Stomach (tissue), 19 donors: ENCODE measurements around the gene SMNDC1. TPM values are rescaled to one million over a fixed set of nuclear protein-coding genes. Genes with fewer than 3 reads are reported as not detected.

Experiments used
- DNase-seq, 2 donors: peaks; one replicate each; pipeline versions ENCODE4 v3.0.0 to v3.0.0-alpha.2; 2013 to 2019
- H3K27ac ChIP-seq, 5 donors: fragments of 200-600 bp in 4 of 5; sonication (generic) in 4 of 5; one replicate each; pipeline ENCODE4 v1.5.1; 2013 to 2019; ENCODE audit warnings: mild to moderate bottlenecking in 1 of 5, moderate library complexity in 1 of 5
- H3K27me3 ChIP-seq, 3 donors: fragments of 200-600 bp; sonication (generic); one replicate each; pipeline ENCODE4 v1.5.1; 2017 to 2019; ENCODE audit warnings: mixed run types in 1 of 3
- H3K36me3 ChIP-seq, 4 donors: fragments of 200-600 bp; sonication (generic); 1 replicate in 3 of 4; 2 replicates in 1 of 4; pipeline ENCODE4 v1.5.1; 2016 to 2019
- H3K4me1 ChIP-seq, 4 donors: fragments of 200-600 bp; sonication (generic); one replicate each; pipeline ENCODE4 v1.5.1; 2016 to 2019
- H3K4me3 ChIP-seq, 4 donors: fragments of 200-600 bp; sonication (generic) in 3 of 4; one replicate each; pipeline ENCODE4 v1.5.1; 2016 to 2019; ENCODE audit warnings: mild to moderate bottlenecking in 1 of 4
- H3K9me3 ChIP-seq, 4 donors: fragments of 200-600 bp; sonication (generic); one replicate each; pipeline ENCODE4 v1.5.1; 2016 to 2019
- EP300 ChIP-seq: sonication (generic); formaldehyde crosslinking; IDR thresholded peaks from one replicate; pipeline ENCODE4 v1.6.1; 2017; ENCODE audit warnings: antibody characterized with exemption
- POLR2A ChIP-seq, 4 donors: fragments of 450-650 bp; IDR thresholded peaks; one replicate each; pipeline ENCODE4 v1.6.1; 2016; ENCODE audit warnings: antibody characterized with exemption in 4 of 4, control low read depth in 2 of 4, mild to moderate bottlenecking in 1 of 4, moderate library complexity in 1 of 4
- POLR2AphosphoS5 ChIP-seq, 3 donors: sonication (generic); formaldehyde crosslinking; IDR thresholded peaks; one replicate each; pipeline ENCODE4 v1.6.1; 2016; ENCODE audit warnings: antibody characterized with exemption in 3 of 3
- WGBS, 5 donors: extraction: QIAGEN DNeasy Blood & Tissue Kit in 3 of 5; methylation state at CpG; one replicate each; pipeline versions ENCODE4 v1.1.5 to v1.1.7; 2013 to 2018; 5-methylcytosine and 5-hydroxymethylcytosine counted together
- intact Hi-C: fragments of 100-400 bp; cut with DNase I; formaldehyde crosslinking; loops from one replicate; pipeline ENCODE4 v1.15.1; 2023; ENCODE audit warnings: low total_unique reads
- long read RNA-seq, 10 donors: transcript quantifications; one replicate each; lab custom pipeline, GENCODE V29; 2026
- polyA plus RNA-seq, 3 donors: library from polyadenylated mRNA; stranded (reverse); fragments of 200-250 nt; gene quantifications; one replicate each; pipeline ENCODE4 v1.2.3, GENCODE V29; 2013
- total RNA-seq, 5 donors: library from RNA; depleted of rRNA; stranded (reverse); fragments of >200 nt; gene quantifications; one replicate each; pipeline versions ENCODE4 v1.1.0 to v1.2.3, GENCODE V29; 2014 to 2016
- TF ChIP-seq, protein P1 (sequence below), 7 experiments: fragments of 450-650 bp in 4 of 7; fragments of 200-600 bp in 3 of 7; sonication (generic) in 3 of 7; IDR thresholded peaks; one replicate each; pipeline ENCODE4 v1.5.1; 2016 to 2019; ENCODE audit warnings: antibody characterized with exemption in 7 of 7, control low read depth in 2 of 7, mild to moderate bottlenecking in 1 of 7
- donor health status: healthy with polysubstance abuse.
- donor health status: Bipolar disorder and iron deficiency.
- donor health status: healthy.

Gene SMNDC1
- total RNA-seq (10 to 100 TPM in 3 of 5 donors, 1 to 10 TPM in 2; 7.8 to 31.6 (median 29.0) TPM), polyA plus RNA-seq (10 to 100 TPM in 1 of 3 donors, 1 to 10 TPM in 2; 7.7 to 21.7 (median 8.7) TPM)
- long read RNA-seq, donor 1, full-length matches to known transcripts, result 3 of 3 reads
- long read RNA-seq, donor 1, partial matches to known transcripts, result 0 of 3 reads
- long read RNA-seq, donor 1, other reads (novel, unspliced or antisense), result 0 of 3 reads
- long read RNA-seq, donor 2, full-length matches to known transcripts, result 1 of 1 reads
- long read RNA-seq, donor 2, partial matches to known transcripts, result 0 of 1 reads
- long read RNA-seq, donor 2, other reads (novel, unspliced or antisense), result 0 of 1 reads
- long read RNA-seq, donor 3, full-length matches to known transcripts, result 2 of 2 reads
- long read RNA-seq, donor 3, partial matches to known transcripts, result 0 of 2 reads
- long read RNA-seq, donor 3, other reads (novel, unspliced or antisense), result 0 of 2 reads
- long read RNA-seq, donor 4, result 0 reads
- long read RNA-seq, donor 5, full-length matches to known transcripts, result 7 of 7 reads
- long read RNA-seq, donor 5, partial matches to known transcripts, result 0 of 7 reads
- long read RNA-seq, donor 5, other reads (novel, unspliced or antisense), result 0 of 7 reads
- long read RNA-seq, donor 6, full-length matches to known transcripts, result 10 of 10 reads
- long read RNA-seq, donor 6, partial matches to known transcripts, result 0 of 10 reads
- long read RNA-seq, donor 6, other reads (novel, unspliced or antisense), result 0 of 10 reads
- long read RNA-seq, donor 7, full-length matches to known transcripts, result 4 of 4 reads
- long read RNA-seq, donor 7, partial matches to known transcripts, result 0 of 4 reads
- long read RNA-seq, donor 7, other reads (novel, unspliced or antisense), result 0 of 4 reads
- long read RNA-seq, donor 8, full-length matches to known transcripts, result 4 of 4 reads
- long read RNA-seq, donor 8, partial matches to known transcripts, result 0 of 4 reads
- long read RNA-seq, donor 8, other reads (novel, unspliced or antisense), result 0 of 4 reads
- long read RNA-seq, donor 9, full-length matches to known transcripts, result 7 of 7 reads
- long read RNA-seq, donor 9, partial matches to known transcripts, result 0 of 7 reads
- long read RNA-seq, donor 9, other reads (novel, unspliced or antisense), result 0 of 7 reads
- long read RNA-seq, donor 10, full-length matches to known transcripts, result 7 of 7 reads
- long read RNA-seq, donor 10, partial matches to known transcripts, result 0 of 7 reads
- long read RNA-seq, donor 10, other reads (novel, unspliced or antisense), result 0 of 7 reads

DNA sequence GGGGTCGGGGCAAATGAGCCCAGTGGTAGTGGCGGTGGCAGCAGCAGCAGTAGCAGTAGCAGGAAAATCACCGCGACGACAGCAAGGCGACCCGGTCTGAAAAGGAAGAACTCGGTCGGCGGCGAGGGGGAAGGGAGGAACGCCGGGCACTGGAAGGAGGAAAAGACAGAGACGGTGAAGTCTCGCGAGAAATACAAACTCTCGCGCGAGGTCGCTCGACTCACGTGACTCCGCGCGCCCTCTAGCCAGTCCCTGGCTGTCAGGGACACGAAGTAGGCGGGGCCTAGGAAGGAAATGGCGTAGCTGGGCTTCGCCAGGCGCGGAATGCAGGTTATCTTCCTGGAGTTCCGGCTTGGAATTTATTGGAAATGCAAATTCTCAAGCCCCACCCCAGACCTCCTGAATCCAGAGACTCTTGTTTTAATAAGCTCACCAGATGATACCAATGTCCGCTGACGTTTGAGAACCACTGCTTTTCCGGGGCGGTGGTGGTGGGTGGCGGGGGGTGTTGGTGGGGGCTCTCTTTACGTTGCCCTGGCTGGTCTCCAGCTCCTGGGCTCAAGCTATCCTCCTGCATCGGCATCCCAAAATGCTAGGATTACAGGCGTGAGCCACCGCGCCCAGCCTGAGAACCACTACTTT lies at the start of gene SMNDC1:
SMNDC1 (minus strand) TSS at position 141 of the 642 bp plus-strand sequence. CDS start 1,333 bp downstream, outside the sequence.
- 0 to 1% (median 0%) methylated on average over 35 to 42 of the region's 42 CpGs for WGBS, 5 donors

DNA sequence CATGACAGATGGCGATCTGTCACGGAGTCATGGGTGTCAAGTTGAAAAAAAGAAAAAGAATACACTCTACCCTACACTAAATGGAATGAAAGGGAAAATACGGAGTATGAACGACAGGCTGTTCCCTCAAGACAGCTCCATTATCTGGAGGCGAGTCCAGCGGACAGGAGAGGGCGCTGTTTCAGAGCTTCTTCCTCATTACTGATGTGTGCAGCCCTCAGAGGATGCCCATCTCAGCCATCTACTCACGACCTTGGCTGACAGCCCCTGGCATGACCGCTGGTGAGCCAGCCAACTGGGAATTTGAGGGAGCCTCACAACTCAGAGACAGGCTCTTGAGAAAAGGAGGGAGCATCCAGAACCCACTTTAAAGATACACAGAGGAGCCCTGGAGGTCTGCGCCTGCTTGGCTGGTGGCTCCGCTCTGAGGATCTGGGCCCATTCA lies 49.6 kb upstream of the SMNDC1 start:
- peak; percentile 86 to 89 for DNase-seq
- peak overlapping the region in 2 of 5 donors; percentile 6 to 22 for H3K27ac ChIP-seq
- H3K4me3 ChIP-seq, result no peak overlapping the region
- WGBS, 5 donors, result 25 to 32% (median 31%) methylated on average over 11 of the region's 11 CpGs
- TF ChIP-seq POLR2A (IDR thresholded peaks at IDR 0.05), result no peak
- TF ChIP-seq, protein P1, sequence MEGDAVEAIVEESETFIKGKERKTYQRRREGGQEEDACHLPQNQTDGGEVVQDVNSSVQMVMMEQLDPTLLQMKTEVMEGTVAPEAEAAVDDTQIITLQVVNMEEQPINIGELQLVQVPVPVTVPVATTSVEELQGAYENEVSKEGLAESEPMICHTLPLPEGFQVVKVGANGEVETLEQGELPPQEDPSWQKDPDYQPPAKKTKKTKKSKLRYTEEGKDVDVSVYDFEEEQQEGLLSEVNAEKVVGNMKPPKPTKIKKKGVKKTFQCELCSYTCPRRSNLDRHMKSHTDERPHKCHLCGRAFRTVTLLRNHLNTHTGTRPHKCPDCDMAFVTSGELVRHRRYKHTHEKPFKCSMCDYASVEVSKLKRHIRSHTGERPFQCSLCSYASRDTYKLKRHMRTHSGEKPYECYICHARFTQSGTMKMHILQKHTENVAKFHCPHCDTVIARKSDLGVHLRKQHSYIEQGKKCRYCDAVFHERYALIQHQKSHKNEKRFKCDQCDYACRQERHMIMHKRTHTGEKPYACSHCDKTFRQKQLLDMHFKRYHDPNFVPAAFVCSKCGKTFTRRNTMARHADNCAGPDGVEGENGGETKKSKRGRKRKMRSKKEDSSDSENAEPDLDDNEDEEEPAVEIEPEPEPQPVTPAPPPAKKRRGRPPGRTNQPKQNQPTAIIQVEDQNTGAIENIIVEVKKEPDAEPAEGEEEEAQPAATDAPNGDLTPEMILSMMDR (IDR thresholded peaks at IDR 0.05), result peak in 5 of 7 experiments; percentile 60 to 83 (median 63)
- H3K36me3 ChIP-seq, result no peaks in the 10 kb centered on the region
- H3K9me3 ChIP-seq, result no peaks in the 10 kb centered on the region
- intact Hi-C loops, result no loop called here
- H3K4me1 ChIP-seq, result peaks cover 16 to 36% (median 25%) of the 10 kb centered on the region in 4 donors
- peaks cover 0 to 9% (median 4%) of the 10 kb centered on the region in 3 donors for H3K27me3 ChIP-seq

More for the DNA sequence above, at the start of gene SMNDC1:
- H3K4me1 ChIP-seq, result peaks cover 33 to 54% (median 48%) of the 10 kb centered on the region in 4 donors
- H3K27me3 ChIP-seq, result no peaks in the 10 kb centered on the region
- H3K36me3 ChIP-seq, result peaks cover 0 to 34% (median 31%) of the 10 kb centered on the region in 4 donors
- H3K27ac ChIP-seq, result peak within 1 kb of the TSS; percentile 92 to 98 (median 96)
- peak within 1 kb of the TSS; percentile 76 to 99 (median 78) for H3K4me3 ChIP-seq
- DNase-seq, result peak; percentile 99
- intact Hi-C loops, result no loop called here
- peak; percentile 89 to 96 (median 90) for TF ChIP-seq POLR2AphosphoS5 (IDR thresholded peaks at IDR 0.05)
- no peak for TF ChIP-seq EP300
- H3K9me3 ChIP-seq, result no peaks in the 10 kb centered on the region

- Histone ChIP-seq H3K9me3 (no peaks in the 10 kb centered on the region), H3K27me3 (peaks cover 0 to 9% (median 4%) of the 10 kb centered on the region in 3 donors), H3K27ac (peak overlapping the region in 2 of 5 donors; percentile 6 to 22), H3K4me3 (no peak overlapping the region), H3K4me1 (peaks cover 16 to 36% (median 20%) of the 10 kb centered on the region in 4 donors), H3K36me3 (no peaks in the 10 kb centered on the region)
- TF ChIP-seq POLR2AphosphoS5 (IDR thresholded peaks at IDR 0.05), result peak in 1 of 3 donors; percentile 66
- TF ChIP-seq, protein P1 (IDR thresholded peaks at IDR 0.05), result no peak
- DNase-seq, result peak in 1 of 2 donors; percentile 46
- 17 to 37% (median 28%) methylated on average over 12 to 14 of the region's 14 CpGs for WGBS, 5 donors
- intact Hi-C loops, result no loop called here
Measured at GRCh38 chr10:110353244-110354119, 48.8 kb upstream of the SMNDC1 start.

DNA sequence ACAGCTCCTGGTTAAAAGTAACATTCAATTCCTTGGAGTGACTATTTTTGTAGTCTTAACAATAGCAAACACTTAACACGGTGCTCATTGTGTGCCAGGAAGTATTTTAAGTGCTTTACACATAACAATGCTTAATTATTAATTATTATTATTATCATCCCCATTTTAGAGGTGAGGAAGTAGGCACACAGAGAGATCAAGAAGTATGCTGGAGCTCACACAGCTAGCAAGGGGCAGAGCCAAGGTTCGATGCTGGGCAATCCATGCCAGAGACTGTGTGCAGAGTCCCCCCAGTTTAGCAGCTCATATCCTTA lies 48.2 kb upstream of the SMNDC1 start:
- no peaks in the 10 kb centered on the region for H3K36me3 ChIP-seq
- intact Hi-C loops, result no loop called here
- H3K9me3 ChIP-seq, result no peaks in the 10 kb centered on the region
- DNase-seq, result no peak
- WGBS, 5 donors, result 26 to 47% (median 29%) methylated on average over 2 of the region's 2 CpGs
- H3K4me3 ChIP-seq, result no peak overlapping the region
- H3K4me1 ChIP-seq, result peaks cover 11 to 36% (median 18%) of the 10 kb centered on the region in 4 donors
- H3K27me3 ChIP-seq, result peaks cover 0 to 9% (median 4%) of the 10 kb centered on the region in 3 donors
- TF ChIP-seq POLR2AphosphoS5 (IDR thresholded peaks at IDR 0.05) (no peak), POLR2A (IDR thresholded peaks at IDR 0.05) (no peak), EP300 (no peak)
- TF ChIP-seq, protein P1 (IDR thresholded peaks at IDR 0.05), result no peak
- H3K27ac ChIP-seq, result no peak overlapping the region
